Lung (tissue), 12 donors: ENCODE data around the gene SYK. TPM values are rescaled to one million over a fixed set of nuclear protein-coding genes. Genes with fewer than 3 reads are reported as not detected.
"Not testable (repeated sequence)": the region's sequence is repeated elsewhere in the genome, so short reads cannot be mapped to it uniquely, and the experiment has no call there.

ENCODE experiments used
- ATAC-seq: fragments of 200-7000 bp; cut with Tn5 transposase; one replicate; pipeline ENCODE4 v1.9.1; 2020; ENCODE audit warnings: moderate number of reproducible peaks; ENCODE audit not compliant: insufficient read depth, low FRiP score
- DNase-seq, 3 donors: peaks; one replicate each; pipeline ENCODE4 v3.0.0-alpha.2; 2013 to 2017
- H3K27ac ChIP-seq, 2 donors: one replicate each; pipeline ENCODE4 v1.5.1; 2013; ENCODE audit warnings: mild to moderate bottlenecking in 2 of 2, moderate library complexity in 2 of 2, control low read depth in 1 of 2, inconsistent platforms in 1 of 2, low read depth in 1 of 2, low read length in 1 of 2
- H3K27me3 ChIP-seq, 3 donors: one replicate each; pipeline ENCODE4 v1.5.1; 2013; ENCODE audit warnings: low read length in 2 of 3; ENCODE audit not compliant: control insufficient read depth in 3 of 3, insufficient read depth in 3 of 3
- H3K36me3 ChIP-seq, 4 donors: one replicate each; pipeline ENCODE4 v1.5.1; 2013; ENCODE audit warnings: low read length in 4 of 4, mild to moderate bottlenecking in 1 of 4, moderate library complexity in 1 of 4; ENCODE audit not compliant: control insufficient read depth in 4 of 4, insufficient read depth in 4 of 4
- H3K4me1 ChIP-seq, 5 donors: one replicate each; pipeline ENCODE4 v1.5.1; 2013; ENCODE audit warnings: low read length in 5 of 5, mild to moderate bottlenecking in 2 of 5, moderate library complexity in 1 of 5; ENCODE audit not compliant: control insufficient read depth in 5 of 5, insufficient read depth in 5 of 5
- H3K4me3 ChIP-seq: one replicate; pipeline ENCODE4 v1.5.1; 2013; ENCODE audit warnings: mild to moderate bottlenecking, control low read depth, moderate library complexity
- H3K9ac ChIP-seq, 2 donors: one replicate each; pipeline ENCODE4 v1.5.1; 2013; ENCODE audit warnings: low read length in 2 of 2, control low read depth in 1 of 2; ENCODE audit not compliant: insufficient read depth in 1 of 2
- H3K9me3 ChIP-seq, 4 donors: one replicate each; pipeline ENCODE4 v1.5.1; 2013; ENCODE audit warnings: low read length in 3 of 4, mild to moderate bottlenecking in 1 of 4, moderate library complexity in 1 of 4; ENCODE audit not compliant: control insufficient read depth in 4 of 4, insufficient read depth in 3 of 4
- WGBS, 2 donors: extraction: QIAGEN DNeasy Blood & Tissue Kit; methylation state at CpG; one replicate each; pipeline ENCODE4 v1.1.7; 2013; 5-methylcytosine and 5-hydroxymethylcytosine counted together
- polyA plus RNA-seq, 2 donors: library from polyadenylated mRNA; stranded (reverse); fragments of 200-250 nt; gene quantifications; one replicate each; pipeline ENCODE4 v1.2.1, GENCODE V29; 2013
- total RNA-seq, 2 donors: library from RNA; depleted of rRNA in 1 of 2; stranded (reverse); fragments of >200 nt in 1 of 2; gene quantifications; one replicate each; pipeline ENCODE4 v1.2.1, GENCODE V29; 2014 to 2021
- TF ChIP-seq, protein P1 (sequence below): IDR thresholded peaks from 2 replicates; pipeline ENCODE4 v1.5.1; 2012; ENCODE audit warnings: mild to moderate bottlenecking; ENCODE audit errors: control extremely low read depth, extremely low read depth
- donor health status: control.
- donor health status: control.
- donor health status: Bipolar disorder and iron deficiency.
- donor health status: healthy.
- donor health status: DM: yes; HTN: yes; CAD: no.

SYK gene
- total and polyA plus RNA-seq, 4 donors, result 13.7 to 71.6 (median 35.0) TPM

GRCh38 chr9:90818279-90818678 is 16.7 kb downstream of the SYK start:
- ATAC-seq (no peak), DNase-seq (no peak)
- 85 to 93% methylated on average over 6 of the region's 6 CpGs for WGBS, 2 donors
- Histone ChIP-seq H3K27me3 (no peaks in the 10 kb centered on the region), H3K9ac (no peak overlapping the region), H3K27ac (no peak overlapping the region), H3K4me3 (no peak overlapping the region), H3K36me3 (peaks cover 0 to 2% (median 0%) of the 10 kb centered on the region in 4 donors), H3K4me1 (peaks cover 0 to 4% (median 0%) of the 10 kb centered on the region in 5 donors), H3K9me3 (peaks cover 0 to 4% (median 0%) of the 10 kb centered on the region in 4 donors)
- TF ChIP-seq, protein P1, sequence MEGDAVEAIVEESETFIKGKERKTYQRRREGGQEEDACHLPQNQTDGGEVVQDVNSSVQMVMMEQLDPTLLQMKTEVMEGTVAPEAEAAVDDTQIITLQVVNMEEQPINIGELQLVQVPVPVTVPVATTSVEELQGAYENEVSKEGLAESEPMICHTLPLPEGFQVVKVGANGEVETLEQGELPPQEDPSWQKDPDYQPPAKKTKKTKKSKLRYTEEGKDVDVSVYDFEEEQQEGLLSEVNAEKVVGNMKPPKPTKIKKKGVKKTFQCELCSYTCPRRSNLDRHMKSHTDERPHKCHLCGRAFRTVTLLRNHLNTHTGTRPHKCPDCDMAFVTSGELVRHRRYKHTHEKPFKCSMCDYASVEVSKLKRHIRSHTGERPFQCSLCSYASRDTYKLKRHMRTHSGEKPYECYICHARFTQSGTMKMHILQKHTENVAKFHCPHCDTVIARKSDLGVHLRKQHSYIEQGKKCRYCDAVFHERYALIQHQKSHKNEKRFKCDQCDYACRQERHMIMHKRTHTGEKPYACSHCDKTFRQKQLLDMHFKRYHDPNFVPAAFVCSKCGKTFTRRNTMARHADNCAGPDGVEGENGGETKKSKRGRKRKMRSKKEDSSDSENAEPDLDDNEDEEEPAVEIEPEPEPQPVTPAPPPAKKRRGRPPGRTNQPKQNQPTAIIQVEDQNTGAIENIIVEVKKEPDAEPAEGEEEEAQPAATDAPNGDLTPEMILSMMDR, result no peak

- not testable (repeated sequence) for ATAC-seq, DNase-seq
- 89 to 96% methylated on average over 4 of the region's 4 CpGs for WGBS, 2 donors
Observed at GRCh38 chr9:90820406-90820805, 18.8 kb downstream of the SYK start.

GRCh38 chr9:90821236-90821635 is 19.6 kb downstream of the SYK start:
- not testable (repeated sequence) for H3K4me1 ChIP-seq, H3K27me3 ChIP-seq, H3K9ac ChIP-seq, H3K27ac ChIP-seq, DNase-seq, H3K4me3 ChIP-seq, H3K9me3 ChIP-seq, ATAC-seq, H3K36me3 ChIP-seq
- 81 to 96% methylated on average over 1 of the region's 1 CpG for WGBS, 2 donors

More at GRCh38 chr9:90820406-90820805, 18.8 kb downstream of the SYK start:
- H3K9ac ChIP-seq, H3K4me1 ChIP-seq, H3K27ac ChIP-seq, H3K27me3 ChIP-seq, H3K9me3 ChIP-seq, H3K36me3 ChIP-seq, H3K4me3 ChIP-seq: not testable (repeated sequence)

- TF ChIP-seq, protein P1, result no peak
- H3K36me3 ChIP-seq, result peaks cover 0 to 2% (median 0%) of the 10 kb centered on the region in 4 donors
- peaks cover 0 to 1% (median 0%) of the 10 kb centered on the region in 5 donors for H3K4me1 ChIP-seq
- peaks cover 0 to 4% (median 0%) of the 10 kb centered on the region in 4 donors for H3K9me3 ChIP-seq
- no peak overlapping the region for H3K27ac ChIP-seq
- DNase-seq, result no peak
- no peak overlapping the region for H3K9ac ChIP-seq
- H3K4me3 ChIP-seq, result no peak overlapping the region
- ATAC-seq, result no peak
- no peaks in the 10 kb centered on the region for H3K27me3 ChIP-seq
- WGBS, 2 donors, result 91 to 96% methylated on average over 5 of the region's 5 CpGs
Observed at GRCh38 chr9:90821697-90822096, 20.1 kb downstream of the SYK start.
